NCI-H2107 treated with DMSO at 0.1 percent for 48 hours (cell line): ENCODE results near the gene PDX1.

Experiments used
- DNase-seq: peaks from one replicate; lab custom pipeline; 2025; ENCODE audit not compliant: unreplicated experiment; lab: John Stamatoyannopoulos, UW

PDX1 gene

GRCh38 chr13:27969082-27969865, 49.5 kb downstream of the PDX1 start, which contains the start of gene CDX2:
Gene CDX2 (minus strand): TSS chr13:27969315. CDS start chr13:27969006, 309 bp downstream.
- no peak for DNase-seq

- no peak for DNase-seq
Observed at GRCh38 chr13:27969866-27970229, 50.0 kb downstream of the PDX1 start.

- DNase-seq = no peak
Observed at GRCh38 chr13:27970382-27971235, 50.8 kb downstream of the PDX1 start.

- DNase-seq = no peak
Observed at GRCh38 chr13:27971236-27971645, 51.4 kb downstream of the PDX1 start.

GRCh38 chr13:27971776-27972477, 52.1 kb downstream of the PDX1 start:
- no peak for DNase-seq

- DNase-seq = no peak
Observed at GRCh38 chr13:27972478-27972820, 52.6 kb downstream of the PDX1 start.

GRCh38 chr13:27973291-27973690, 53.5 kb downstream of the PDX1 start:
- DNase-seq = no peak

GRCh38 chr13:27973961-27974662, 54.3 kb downstream of the PDX1 start:
- no peak for DNase-seq
